ENCODE results near the gene TMED10.

Gene TMED10

DNA sequence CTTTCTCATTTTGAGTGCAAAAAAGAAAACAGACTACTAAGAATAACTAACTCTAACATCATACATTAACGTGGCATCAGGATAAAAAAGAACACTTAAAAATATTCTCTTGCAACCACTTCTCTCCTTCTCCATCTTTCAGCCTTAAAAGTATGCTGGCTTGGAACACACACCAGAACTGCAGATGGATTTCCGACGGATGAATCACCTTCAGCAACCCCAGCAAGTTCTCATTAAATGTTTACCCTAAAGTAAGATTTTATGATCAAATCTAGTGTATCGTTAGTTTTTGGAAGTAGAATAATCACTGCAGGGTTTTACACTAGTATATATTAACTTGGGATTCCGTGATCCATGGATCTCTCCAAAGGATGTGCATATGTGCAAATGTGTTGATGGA, 50.8 kb downstream of the TMED10 start:
- DNase-seq, result no peak

DNA sequence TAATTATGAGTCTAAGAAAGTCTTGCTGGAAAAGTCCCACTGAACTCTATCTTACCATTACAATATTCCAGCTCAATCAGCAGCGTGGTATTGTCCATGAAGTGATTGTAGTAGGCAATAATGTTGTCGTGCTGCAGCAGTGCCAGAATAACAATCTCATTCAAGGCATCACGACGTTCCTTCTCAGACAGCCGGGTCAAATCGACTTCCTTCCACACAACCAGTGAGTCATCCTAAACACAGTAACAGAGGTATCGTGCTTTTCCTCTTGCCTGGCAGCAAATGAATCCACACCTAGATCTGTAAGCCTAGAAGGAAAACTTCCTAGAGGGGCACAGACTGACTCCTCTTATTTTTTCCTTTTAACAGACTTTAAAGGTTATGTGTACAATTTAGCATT, 52.4 kb downstream of the TMED10 start:
- no peak for DNase-seq

DNA sequence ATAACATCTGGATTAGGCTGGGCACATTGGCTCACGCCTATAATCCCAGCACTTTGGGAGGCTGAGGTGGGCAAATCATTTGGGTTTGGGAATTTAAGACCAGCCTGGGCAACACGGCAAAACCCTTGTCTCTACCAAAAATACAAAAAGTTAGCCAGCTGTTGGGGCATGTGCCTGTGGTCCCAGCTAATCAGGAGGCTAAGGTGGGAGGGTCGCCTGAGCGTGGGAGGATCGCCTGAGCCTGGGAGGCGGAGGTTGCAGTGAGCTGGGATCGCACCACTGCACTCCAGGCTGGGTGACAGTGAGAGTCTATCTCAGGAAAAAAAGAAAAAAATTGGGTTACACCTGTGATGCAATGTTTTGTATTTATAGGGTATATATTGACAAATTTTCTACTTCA, 54.9 kb downstream of the TMED10 start:
- DNase-seq, result no peak

DNA sequence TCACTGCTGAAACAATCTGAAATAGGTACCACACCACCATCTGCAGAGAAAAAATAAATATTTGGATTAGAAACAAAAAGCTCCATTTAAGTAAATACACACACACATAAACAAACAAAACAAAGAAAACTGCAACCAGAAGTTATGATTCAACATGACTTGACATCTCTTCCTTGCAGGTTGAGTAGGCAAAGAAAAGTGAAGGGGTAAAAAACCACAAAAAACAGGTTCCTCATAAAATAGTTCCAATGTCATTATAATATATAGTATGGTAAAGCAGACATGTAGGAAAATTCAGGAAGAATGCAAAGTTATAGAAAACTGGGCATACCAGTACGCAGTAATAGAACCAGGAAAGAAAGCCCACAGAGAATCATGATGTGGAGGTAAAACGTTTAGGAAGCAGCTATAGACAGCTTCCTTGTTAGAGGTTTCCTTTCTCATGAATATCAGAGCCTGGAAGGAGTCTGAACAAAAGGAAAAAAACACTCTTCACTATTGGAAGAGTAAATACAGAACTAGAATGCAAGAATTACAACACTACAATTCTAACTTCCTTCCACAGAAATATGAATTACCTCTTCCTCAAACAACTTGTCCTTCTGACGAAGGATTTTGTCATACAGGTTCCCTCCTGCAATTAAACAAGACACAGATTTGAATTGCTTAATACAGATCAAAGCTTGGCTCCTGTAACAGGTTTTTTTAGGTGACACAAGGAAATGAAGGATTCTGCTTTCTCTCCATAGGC, 55.7 kb downstream of the TMED10 start:
- DNase-seq, result no peak

DNA sequence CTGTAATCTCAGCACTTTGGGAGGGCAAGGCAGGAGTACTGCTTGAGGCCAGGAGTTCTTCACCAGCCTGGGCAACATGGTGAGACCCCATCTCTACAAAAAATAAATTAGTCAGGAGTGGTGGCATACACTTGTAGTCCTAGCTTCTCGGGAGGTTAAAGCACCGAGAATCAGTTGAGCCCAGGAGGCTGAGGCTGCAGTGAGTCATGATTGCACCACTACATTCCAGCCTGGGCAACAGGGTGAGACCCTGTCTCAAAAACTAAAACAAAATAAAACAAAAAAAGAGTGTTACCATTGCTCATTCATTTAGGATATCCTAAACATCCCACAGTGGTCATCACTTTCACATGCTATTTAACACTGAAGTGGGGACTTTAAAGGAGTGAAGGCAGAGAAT, 57.4 kb downstream of the TMED10 start:
- no peak for DNase-seq

DNA sequence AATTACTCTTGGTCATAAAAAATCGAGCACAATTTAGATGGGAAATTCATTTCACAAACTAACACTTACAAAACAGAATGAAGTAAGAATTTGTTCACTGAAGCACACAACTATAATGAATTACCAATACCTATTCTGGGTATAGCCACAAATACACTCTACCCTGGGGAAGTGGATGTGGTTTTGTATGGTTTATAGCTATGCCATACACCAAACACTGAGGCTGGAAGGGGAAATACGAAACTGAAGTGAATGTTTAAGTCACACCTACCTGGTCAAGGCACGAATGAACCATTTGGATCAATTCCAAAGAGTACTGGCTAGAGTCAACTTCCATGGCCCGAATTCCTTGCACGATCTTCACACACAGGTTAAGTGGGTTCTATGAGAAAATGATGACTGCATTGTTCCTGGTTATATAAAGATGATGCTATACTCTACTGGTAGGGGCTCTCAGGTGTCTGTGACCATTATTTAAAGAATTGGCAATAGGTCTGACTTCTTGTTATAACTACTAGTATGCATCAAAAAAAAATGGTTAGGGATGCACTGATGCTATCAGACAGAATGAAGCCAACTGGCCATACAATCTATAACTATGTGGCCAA, 62.4 kb downstream of the TMED10 start:
- DNase-seq, result no peak

DNA sequence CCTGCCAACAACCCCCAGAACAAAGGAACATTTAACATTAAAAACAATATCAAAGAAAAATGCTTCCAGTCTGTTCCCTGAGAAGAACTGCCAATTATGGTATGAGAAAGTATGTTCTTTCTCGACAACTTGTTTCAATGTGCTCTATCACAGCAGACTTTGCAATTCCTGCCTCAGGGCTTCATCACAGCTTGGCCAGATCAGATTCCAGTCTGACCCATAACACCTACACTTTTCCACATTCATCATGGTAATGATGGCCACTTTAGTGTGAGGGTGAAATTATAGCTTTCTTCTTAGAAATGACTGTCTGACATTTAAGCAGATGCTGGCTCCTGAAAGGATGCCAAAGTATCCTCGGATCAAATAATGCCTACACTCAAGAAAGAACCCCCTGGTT, 66.5 kb downstream of the TMED10 start:
- no peak for DNase-seq

DNA sequence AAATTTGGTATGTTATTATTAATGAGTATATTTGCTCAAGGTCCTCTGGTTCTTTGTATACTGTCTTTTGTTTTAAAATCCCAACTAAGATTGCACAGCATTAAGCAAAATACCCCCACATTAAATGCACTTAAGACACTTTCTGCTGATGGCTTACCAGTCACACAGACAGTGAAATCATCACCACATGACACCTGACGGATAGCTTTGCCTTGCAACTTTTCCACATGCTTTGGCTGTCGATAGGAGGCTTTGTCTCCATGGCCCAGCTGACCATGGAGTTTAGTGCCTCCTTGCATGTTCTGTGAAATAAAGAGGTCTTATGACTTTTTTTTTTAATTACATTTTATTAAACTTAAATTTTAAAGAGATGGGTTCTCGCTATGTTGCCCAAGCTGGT, 69.2 kb downstream of the TMED10 start:
- no peak for DNase-seq

DNA sequence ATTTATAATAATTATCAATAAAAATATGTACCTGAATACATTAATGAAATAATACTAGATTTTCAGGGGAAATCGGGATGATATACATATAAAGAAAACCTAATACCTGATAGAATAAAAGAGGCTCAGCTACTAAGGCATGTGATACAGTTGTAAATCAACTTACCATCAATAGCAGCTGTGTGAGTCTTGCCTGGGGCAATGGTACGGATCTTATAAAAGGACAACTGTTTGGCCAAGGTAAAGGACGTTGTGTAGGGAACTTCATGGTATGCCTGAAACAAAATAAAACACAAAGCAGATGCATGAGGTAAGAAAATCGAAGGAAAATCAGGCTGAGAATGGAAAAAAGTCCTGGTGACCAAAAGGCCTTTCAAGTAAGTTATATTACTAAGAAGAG, 74.9 kb downstream of the TMED10 start:
- no peak for DNase-seq

DNA sequence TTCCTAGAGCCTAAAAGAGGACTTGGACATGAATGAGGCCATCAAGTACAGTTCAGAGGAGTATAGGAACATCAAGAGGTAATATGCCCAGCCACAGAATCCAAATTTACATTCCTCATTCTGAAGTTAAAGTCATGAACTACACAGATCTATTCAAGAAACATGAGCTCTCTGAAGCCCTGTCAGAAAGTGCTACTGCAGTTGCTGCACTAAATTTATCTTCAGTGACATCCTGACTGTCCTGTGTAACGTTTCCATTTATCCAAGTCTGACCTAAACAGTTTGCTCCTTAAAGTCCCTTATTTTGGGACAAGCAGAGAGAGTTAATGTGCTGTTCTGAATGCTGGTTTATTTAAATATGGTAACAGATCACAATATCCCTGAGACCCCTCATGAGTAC, 77.7 kb downstream of the TMED10 start:
- DNase-seq, result no peak

DNA sequence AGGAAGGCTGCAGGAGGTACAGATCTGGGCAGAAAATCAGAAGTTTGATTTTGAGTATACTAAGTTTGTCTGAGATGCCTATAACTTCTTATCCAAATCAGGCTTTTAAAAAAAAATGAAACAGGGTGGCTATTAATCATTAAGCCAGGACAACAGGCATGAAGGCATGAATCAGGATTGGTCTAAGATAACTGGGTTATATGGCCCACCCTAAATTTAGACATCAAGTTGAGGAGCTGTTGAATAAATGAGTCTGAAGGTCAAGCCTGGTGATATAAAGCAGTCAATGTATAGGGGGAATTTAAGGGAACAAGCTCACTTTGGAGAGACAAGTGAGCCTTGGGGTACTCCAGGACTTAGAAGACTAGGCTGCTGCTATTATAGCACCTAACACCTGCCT, 78.2 kb downstream of the TMED10 start:
- no peak for DNase-seq

DNA sequence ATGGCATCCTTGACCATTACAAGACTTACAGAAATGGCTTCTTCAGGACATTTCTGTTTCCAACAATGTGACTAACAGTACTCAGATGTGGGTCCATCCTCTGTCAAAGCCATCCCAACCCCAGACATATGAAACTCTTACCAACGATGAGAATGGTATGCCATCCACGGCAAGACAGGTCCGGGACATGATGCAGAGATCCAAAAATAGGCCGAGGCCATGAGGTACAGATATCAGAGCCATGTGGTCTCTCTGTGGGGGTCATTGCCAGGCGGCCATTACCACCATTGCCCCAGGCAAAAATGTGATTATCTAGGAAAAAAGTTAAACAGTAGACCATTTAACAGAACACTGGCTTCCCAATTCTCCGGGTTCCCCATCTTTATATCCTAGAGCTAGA, 79.5 kb downstream of the TMED10 start:
- DNase-seq, result no peak

DNA sequence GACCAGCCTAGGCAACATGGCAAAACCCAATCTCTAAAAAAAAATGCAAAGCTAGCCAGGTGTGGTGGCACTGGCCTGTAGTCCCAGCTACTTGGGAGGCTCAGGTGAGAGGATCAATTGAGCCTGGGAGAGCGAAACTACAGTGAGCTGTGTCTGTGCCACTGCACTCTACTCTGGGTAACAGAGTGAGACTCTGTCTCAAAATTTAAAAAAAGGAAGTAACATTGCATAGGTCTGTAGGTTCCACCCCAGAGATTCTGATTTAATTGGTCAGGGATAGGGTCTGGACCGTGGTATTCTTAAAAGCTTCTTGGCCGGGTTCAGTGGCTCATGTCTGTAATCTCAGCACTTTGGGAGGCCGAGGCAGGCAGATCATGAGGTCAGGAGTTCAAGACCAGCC, 80.7 kb downstream of the TMED10 start:
- no peak for DNase-seq

DNA sequence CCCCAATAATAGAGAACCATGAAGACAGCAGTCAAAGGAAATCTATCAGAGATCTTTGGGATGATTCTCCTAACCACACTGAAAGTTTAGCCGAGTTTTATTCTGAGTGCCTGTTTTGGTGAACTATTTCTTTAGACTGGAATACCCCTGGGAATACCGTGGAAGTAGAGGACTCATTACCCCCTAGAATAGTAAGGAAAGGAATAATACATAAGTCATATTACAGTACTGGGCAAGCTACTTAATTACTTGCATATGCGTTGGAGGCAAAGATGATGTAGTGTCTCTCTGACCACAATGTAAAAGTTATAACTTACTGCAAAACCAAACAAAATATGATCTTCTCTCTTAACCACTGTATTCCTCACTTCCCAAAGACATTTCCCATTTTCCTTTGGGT, 81.5 kb downstream of the TMED10 start:
- DNase-seq, result no peak

DNA sequence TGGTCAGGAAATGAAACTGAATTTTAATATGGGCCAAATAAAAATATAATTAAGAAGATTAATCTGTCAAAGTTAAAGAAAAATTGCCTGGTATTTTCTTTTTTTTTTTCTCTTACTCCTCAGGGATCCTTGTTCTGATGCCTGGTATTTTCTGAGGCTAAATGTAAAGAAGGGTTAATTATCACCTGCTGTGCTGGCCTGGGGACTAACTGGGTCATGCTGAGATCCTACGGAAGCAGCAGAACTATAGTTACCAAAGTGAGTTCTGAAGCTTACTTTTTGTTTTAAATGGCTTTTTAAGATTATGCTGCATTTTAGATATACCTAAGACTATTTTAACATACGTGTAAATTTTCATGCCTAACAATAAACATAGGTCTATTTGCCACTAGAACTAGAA, 83.7 kb downstream of the TMED10 start:
- DNase-seq, result no peak

DNA sequence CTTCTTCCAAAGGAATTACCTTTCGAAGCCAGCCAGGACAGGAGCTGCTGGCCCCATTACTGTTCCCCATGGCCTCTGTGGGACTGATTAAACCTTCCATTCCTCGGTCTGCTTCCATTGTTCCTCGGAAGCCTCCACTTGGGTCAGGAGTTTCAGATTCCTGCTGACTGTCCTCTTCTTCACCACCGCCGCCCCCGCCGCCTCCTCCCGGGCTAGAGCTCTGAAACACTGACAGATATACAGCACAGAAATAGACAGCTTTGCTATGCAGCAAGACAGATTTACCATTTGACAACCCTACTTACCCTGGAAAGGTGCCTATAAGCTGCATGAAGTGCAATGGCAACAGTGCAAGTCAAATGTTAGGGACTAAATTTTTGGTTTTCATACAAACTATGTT, 85.2 kb downstream of the TMED10 start:
- DNase-seq, result no peak

DNA sequence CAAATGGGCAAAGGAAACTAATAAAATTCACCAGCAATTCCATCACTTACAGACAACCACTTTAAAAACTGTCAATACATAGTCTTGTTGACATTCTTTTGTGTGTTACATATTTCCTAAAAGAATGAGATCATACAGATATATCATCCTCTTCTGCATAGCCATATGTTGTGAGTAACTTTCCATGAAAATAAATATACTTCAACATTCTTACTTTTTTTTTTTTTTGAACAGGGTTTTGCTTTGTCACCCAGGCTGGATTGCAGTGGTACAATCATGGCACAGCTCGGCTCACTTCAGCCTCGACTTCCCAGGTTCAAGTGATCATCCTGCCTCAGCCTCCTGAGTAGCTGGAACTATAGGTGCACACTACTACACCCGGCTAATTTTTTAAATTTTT, 86.1 kb downstream of the TMED10 start:
- DNase-seq, result no peak

DNA sequence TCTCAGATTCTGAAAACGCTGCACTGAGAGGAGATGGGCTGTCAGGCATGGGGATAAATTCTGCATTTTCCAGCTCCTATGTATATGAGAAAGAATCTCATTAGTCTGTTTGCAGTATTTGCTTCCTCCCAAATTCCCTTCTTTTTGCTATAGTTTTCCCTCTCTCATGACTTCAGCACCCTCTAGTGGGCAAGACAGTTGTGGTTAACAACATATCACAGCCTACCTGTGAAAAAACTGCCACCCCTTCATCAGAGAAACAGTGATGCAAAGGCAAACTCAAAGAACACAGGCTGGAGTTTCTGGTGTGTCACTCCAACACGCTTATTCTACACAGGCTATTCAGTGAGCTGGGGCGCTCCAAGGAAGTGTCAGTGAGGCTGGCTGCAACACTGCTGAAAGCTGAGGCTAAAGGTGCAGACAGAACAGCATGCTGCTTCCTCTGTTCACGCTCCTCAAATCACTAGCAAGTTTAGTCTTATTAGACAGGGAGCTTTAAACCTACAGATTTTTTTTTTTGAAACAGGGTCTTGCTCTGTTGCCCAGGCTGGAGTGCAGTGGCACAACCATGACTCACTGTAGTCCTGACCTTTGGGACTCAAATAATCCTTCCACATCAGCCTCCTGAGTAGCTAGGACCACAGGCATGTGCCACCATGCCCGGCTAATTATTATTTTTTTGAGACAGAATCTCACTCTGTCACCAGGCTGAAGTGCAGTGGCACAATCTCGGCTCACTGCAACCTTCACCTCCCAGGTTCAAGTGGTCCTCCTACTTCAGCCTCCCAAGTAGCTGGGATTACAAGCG, 87.6 kb downstream of the TMED10 start:
- DNase-seq, result peak; percentile 43

DNA sequence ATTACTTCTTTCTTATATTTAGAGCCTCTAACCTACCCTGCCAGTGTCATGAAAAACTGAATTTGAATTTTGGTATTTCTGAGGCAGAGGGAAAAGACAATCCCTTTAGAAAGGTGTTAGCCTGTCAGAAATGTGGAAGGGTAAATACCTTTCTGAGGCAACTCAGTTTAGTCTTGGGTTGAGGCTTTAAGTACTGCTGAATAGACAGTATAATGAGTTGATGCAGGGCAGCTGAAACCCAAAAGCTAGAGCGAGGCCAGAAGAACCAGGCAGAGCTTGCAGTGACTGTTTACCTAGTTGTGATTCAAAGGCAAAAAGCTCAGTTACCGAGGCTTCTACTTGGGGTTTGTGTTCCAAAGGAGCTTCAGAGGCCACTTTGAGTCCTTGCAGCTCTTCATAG, 88.3 kb downstream of the TMED10 start:
- DNase-seq, result no peak

DNA sequence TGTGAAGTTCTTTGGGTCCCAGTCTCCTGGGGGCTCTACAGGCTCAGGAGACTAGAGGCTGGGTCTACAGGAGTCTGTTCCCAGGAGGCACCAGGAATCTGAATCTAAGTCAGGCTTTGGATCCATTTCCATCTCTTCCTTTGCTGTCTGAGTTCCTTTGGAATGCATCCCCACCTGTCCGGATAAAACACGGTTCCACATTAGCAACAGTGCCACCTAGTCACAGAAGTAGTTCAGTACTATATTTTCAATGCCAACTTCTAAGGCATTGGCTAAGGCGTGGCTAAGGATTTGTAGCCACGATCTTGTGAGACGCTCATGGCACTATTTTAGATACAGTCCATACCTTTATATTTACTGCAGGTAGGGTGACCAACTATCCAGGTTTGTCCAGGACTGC, 91.9 kb downstream of the TMED10 start:
- no peak for DNase-seq

DNA sequence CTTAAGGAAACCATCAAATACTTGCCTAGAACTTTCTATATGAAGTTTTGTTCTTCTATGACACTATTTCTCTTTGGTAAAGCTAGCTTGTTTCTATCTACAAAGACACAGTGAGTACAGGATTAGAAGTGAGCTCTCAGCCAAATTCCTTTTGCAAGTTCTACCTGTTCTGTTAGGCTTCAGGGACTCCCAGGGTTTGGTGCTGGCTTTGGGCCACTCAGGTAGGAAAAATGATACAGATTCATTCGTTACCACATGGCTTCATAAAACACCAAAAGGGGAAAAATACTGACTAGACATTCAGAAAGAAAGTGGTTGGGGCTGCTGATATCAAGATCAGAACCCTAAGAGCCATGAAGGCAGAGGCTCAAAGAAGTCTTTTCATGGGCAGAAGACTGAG, 93.1 kb downstream of the TMED10 start:
- no peak for DNase-seq

DNA sequence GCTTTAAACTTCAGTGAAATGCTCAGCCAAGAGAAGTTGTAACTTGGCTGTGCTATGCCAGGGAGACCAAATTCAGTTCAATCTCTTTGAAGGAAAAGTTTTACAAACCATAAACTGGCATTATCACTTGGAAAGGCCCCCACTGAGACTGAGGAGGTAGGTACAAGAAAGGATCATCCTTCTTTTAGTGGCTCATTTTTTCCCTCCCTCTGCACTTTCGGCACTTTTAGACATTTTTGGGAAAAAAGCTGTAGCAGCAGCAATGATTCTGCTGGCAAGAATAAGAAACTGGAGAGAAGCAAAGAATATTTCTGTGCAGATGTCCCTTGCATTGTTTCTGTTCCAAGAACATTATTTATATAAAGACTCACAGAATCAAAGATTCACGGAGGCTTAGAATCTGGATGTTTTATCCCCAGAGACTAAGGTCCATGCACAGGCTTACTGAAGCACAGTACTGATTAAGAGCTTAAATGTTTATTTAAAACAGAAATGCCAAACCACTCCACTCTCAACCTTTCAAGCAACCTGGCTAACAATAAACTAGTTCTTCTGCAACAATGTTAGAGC, 94.7 kb downstream of the TMED10 start:
- no peak for DNase-seq

Measured in RPMI8226 (cell line).